Stimulated activated CD8-positive, alpha-beta memory T cell treated with anti-CD3 and anti-CD28 coated beads, Interleukin-12 subunit alpha, Interleukin-12 subunit beta, amount 100 ng/mL, for 24 hours (primary cell): ENCODE measurements around the gene ZNF655.
"Not testable (repeated sequence)": the region's sequence is repeated elsewhere in the genome, so short reads cannot be mapped to it uniquely, and the experiment has no call there.

Experiments
- DNase-seq: peaks from one replicate; pipeline ENCODE4 v3.0.0-alpha.2; 2020; ENCODE audit errors: extremely low read depth

Gene ZNF655, protein sequence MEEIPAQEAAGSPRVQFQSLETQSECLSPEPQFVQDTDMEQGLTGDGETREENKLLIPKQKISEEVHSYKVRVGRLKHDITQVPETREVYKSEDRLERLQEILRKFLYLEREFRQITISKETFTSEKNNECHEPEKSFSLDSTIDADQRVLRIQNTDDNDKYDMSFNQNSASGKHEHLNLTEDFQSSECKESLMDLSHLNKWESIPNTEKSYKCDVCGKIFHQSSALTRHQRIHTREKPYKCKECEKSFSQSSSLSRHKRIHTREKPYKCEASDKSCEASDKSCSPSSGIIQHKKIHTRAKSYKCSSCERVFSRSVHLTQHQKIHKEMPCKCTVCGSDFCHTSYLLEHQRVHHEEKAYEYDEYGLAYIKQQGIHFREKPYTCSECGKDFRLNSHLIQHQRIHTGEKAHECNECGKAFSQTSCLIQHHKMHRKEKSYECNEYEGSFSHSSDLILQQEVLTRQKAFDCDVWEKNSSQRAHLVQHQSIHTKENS

GRCh38 chr7:99558306-99559174, at the start of gene ZNF655:
ZNF655 (plus strand) TSS chr7:99558642; CDS start chr7:99560560, 1,918 bp downstream.
- peak; percentile 82 for DNase-seq

GRCh38 chr7:99514050-99514449, 44.4 kb upstream of the ZNF655 start:
- no peak for DNase-seq

GRCh38 chr7:99521399-99521798, 37.0 kb upstream of the ZNF655 start:
- DNase-seq, result no peak

- DNase-seq, result no peak
Observed at GRCh38 chr7:99525713-99526440, 32.6 kb upstream of the ZNF655 start.

GRCh38 chr7:99531354-99531765, 27.1 kb upstream of the ZNF655 start:
- no peak for DNase-seq

- no peak for DNase-seq
Observed at GRCh38 chr7:99535667-99536066, 22.8 kb upstream of the ZNF655 start.

GRCh38 chr7:99539213-99539811, 19.1 kb upstream of the ZNF655 start:
- DNase-seq, result no peak

- no peak for DNase-seq
Observed at GRCh38 chr7:99540542-99540941, 17.9 kb upstream of the ZNF655 start.

DNA sequence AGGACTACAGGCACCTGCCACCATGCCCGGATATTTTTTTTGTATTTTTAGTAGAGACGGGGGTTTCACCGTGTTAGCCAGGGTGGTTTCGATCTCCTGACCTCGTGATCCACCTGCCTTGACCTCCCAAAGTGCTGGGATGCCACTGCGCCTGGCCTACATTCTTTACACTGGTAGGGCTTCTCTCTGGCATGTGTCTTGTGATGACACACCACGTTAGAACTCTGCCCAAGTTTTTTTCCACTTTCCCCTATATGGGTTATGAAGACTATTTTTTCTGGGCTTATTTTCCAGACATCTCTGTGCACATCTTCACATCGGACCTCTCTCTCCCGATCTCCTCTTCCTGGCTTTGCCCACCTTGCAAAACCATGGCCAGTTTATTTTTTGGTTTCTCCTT, 17.2 kb upstream of the ZNF655 start:
- DNase-seq, result no peak

GRCh38 chr7:99543081-99543671, 15.3 kb upstream of the ZNF655 start:
- no peak for DNase-seq

GRCh38 chr7:99543916-99544315, 14.5 kb upstream of the ZNF655 start:
- DNase-seq, result no peak

- not testable (repeated sequence) for DNase-seq
Observed at GRCh38 chr7:99545308-99545707, 13.1 kb upstream of the ZNF655 start.

GRCh38 chr7:99549545-99549944, 8.9 kb upstream of the ZNF655 start:
- not testable (repeated sequence) for DNase-seq

DNA sequence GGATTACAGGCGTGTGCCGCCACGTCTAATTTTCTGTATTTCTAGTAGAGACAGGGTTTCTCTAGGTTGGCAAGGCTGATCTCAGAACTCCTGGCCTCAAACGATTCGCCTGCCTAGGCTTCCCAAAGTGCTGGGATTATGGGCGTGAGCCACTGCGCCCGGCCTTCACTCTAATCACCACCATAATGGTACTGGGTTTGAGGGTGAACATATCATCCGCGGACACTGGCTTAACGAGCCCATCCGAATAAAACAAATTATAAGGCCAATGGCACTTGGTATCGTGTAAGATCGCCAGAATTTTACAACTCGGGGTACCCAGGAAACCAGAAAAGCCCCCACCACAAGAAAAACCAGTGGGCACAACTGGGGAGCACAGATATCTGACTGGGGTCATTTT, 7.1 kb upstream of the ZNF655 start:
- no peak for DNase-seq

GRCh38 chr7:99551767-99552463, 6.5 kb upstream of the ZNF655 start, which contains the start of gene FAM200A:
FAM200A (minus strand) TSS chr7:99552114; CDS start chr7:99548407, 3,707 bp downstream.
- peak; percentile 66 for DNase-seq

GRCh38 chr7:99553039-99553438, 5.4 kb upstream of the ZNF655 start:
- no peak for DNase-seq

GRCh38 chr7:99554939-99555338, 3.5 kb upstream of the ZNF655 start:
- DNase-seq, result no peak

DNA sequence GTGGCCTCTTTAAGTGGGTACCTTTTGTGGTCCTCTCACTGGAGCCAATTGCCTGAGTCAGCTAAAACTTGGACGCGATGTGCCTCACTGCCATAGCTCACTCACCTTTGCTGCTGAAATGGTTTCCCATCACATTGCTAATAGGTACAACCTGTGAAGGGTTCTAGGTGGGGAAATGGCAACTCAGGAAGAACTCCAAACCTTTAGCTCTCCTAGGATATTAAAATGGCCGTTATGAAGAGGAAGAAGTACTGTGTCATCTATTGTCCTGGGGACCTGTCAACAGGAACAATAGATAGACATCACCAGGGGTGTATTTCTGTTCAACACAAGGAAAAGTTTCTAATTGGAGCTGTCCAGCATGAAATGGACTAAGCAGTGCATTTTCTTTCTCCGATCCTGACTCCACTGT, 1.2 kb upstream of the ZNF655 start:
- DNase-seq, result no peak

DNA sequence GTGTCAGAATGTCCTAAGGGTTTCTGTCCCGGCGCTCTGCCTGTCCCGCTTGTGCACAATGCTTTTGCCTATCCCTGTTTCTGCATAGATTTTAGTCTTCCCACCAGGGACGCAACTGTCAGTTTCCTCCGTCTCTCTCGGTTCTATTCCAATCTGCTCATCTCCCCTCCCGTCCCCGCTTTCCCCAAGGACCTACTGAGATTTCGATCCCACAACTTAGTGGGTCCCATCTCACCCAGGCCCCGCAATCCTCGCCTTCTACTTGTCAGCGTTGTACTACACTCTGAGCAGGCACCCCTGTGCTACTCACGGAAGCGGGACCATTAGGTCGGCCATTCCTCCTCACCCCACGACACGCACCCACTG, 519 bp upstream of the ZNF655 start:
- DNase-seq, result no peak

- DNase-seq, result no peak
Observed at GRCh38 chr7:99559175-99559915, 903 bp downstream of the ZNF655 start.
